ENCODE data around the gene LCK.
"Not testable (repeated sequence)": the region's sequence is repeated elsewhere in the genome, so short reads cannot be mapped to it uniquely, and the experiment has no call there.

Gene LCK

DNA sequence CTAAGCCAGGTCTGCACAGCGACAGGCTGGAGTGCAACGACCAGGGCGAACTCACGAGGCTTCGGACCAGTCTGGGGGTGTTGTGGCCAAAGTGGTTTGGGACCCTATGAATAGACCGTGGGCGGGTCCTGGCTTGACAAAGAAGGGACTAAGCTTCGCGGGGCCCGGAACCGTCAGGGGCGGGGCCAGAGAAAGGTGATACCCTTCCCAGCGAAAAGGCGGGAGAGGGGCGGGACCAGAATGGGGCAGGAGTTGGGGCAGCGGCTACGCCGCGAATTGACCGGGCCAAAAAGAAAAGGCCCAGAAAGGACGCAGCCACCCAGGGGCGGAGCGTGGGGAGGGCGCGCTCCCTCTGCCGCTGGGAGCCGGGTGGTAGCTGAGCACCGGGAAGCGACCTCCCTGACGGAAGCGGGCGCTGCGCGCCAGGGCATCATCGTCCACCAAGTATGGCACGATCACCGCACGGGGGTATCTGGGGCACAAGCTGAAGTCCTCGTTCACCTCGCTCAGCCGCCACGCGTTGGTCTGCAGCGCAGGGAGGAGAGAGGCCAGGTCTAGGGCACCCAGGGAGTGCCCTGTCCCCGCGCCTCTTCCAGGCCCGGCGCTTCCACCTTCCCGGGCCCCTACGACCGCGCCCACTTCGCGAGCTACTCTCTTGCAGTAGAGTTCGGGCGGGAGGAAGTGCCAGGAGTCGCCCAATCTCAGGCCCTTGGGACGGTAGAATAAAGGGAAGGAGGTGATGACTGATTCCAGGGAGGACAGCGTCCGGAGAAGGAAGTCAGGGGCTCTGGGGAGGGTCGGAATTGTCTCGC lies 10.7 kb upstream of the LCK start:
- DNase-seq (ENCODE audit: low spot score), result peak; percentile 66

DNA sequence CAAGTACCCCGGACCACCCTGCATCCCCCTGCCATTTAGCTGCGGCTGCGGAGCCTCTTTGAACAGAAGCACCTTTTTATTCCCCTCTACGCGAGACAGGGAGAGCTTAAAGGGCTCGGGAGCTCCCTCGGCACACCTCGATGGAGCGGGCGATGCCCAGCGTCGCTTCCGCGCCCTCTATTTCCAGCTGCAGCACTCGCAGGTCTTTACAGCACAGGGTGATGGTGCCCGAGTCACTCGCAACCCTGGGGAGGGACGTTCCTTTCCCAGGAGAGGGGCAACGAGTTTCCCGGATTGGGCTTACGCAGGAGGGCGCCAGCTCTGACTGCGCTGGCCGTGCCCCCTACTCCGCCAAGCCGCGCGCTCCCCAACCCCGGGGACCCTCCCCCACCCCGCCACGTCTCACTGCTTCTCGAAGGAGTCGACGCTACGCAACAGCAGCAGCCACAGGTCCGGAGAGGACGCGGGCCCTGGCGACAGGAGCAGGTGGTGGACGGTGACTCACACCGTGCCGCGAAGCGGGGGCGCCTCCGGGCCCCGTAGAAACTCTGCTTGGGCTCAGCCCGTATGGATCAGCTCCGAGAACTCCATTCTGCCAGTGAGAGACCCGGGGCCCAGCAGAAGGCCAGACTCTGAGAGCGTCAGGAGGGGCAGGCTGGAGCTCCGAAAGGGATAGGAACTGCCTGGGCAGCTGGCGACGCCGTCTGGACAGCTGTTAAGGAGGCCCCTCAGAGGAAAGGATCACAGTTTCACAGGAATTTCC lies 9.9 kb upstream of the LCK start:
- DNase-seq (ENCODE audit: low spot score), result peak; percentile 67

DNA sequence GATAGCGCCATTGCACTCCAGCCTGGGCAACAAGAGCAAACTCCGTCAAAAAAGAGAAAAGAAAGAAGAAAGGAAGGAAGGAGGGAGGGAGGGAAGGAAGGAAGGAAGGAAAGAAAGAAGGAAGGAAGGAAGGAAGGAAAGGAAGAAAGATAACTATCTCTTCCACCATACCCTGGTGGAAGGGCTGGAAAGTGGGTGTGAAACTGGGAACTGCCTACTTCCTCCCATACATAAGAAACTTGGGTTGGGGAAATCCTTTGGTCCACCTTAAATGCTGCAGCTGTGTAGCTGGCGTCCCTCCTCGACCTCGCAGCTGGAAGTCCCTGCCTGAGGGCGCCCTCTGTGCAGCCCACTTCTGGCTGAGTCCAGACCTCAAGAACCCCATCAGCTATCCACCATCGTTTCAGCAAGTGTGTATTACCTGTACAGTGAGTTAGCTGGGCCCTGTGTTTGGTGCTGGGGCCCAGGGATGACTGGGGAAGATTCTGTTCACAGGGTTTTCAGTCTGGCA lies 8.7 kb upstream of the LCK start:
- DNase-seq (ENCODE audit: low spot score), result no peak

DNA sequence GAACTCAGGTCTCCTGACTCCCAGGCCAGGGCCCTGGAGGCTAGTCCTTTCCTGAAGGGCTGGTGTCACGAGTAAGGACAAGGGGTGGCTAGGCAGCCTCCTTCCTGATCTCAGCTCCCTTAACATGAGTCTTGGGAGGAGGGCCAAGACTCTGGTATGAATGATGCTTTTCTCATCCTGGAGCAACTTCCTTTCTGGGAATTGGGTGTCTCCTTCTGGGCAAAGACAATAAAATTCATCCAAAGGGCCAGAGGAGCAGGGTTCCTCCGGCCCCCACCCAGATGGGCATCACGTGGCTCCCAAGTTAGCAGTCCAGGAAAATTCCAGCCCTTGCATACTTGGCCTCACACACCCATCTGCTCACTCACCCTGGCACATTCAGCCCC lies 4.2 kb upstream of the LCK start, which contains the start of gene FAM167B:
FAM167B (plus strand) TSS at position 335 of the 386 bp plus-strand sequence. CDS start 200 bp downstream, outside the sequence.
- peak; percentile 91 for DNase-seq (ENCODE audit: low spot score)

DNA sequence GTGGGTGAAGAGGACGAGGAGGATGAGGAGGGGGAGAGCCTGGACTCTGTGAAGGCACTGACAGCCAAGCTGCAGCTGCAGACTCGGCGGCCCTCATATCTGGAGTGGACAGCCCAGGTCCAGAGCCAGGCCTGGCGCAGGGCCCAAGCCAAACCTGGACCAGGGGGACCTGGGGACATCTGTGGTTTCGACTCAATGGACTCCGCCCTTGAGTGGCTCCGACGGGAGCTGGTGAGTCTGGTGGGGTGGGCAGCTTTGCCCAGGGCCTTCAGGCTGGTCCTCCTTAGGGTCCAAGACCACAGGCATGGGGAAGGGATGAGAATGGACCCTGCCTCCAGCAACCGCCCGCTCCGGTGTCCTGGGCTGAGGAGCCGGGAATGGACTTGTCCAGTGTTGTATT lies 3.6 kb upstream of the LCK start:
- DNase-seq (ENCODE audit: low spot score), result peak; percentile 10

DNA sequence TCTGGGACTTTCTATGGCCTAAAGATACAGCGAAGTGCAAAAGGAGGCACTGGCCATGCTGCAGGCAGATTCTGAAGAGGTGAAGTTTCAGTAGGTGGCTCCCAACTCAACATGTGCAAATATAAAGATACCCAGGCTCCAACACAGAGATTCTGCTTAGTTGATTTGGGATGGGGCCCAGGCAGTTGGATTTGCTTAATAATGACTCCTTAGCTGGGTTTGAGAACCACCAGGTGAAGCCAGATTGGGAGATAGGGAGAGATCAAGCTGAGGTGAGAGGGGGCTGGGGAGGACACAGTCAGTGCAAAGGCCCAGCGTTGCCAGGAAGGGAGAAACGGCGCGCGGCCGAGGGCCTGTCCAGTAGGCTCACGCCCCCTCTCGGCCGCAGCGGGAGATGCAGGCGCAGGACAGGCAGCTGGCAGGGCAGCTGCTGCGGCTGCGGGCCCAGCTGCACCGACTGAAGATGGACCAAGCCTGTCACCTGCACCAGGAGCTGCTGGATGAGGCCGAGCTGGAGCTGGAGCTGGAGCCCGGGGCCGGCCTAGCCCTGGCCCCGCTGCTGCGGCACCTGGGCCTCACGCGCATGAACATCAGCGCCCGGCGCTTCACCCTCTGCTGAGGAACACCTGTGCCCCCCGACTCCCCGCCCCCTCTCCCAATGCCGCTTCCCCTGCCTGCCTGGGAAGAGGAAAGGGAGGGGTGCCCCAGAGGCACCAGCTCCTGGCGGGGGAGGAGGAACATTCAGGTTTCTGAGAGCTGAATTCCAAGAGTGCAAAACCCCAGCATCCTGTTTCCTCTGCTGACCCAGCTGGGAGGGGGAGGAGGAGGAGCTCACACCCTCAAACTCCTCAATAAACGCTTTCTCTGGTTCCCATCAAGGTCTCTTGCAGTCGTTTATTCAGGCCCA lies 2.8 kb upstream of the LCK start:
- peak; percentile 90 for DNase-seq (ENCODE audit: low spot score)

DNA sequence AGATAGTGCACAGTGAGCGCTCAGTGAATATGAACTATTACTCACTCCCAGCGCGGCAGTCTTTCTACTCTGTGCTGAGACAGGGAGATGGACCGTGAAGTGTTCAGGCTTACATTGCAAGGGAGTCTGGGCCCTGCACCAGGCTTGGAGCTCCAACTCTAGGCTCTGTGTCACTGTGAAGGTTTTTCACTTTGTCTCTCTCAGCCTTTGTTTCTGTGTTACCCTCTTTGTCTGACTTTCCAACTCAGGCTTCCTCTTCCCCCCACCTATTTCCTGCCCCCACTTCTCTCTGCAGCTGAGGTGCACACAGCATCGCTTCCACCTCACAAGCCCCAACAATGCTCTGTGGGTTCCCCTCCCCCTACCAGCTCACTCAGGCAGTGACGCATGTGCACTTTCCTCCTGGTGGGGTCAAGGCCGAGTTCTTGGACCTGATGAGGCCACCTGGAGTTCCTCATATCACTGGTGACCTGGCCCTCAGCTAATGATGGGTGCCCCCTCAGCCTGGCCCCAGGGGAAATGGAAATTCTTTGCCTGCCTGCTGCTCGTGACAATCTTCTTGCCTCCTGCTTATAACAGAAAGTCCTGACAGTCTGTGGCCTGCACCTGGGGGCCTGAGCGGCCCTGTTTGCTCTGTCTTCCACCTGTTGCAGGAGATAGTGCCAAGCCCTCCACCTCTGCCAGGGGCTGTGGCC lies 1.1 kb upstream of the LCK start:
- no peak for DNase-seq (ENCODE audit: low spot score)

DNA sequence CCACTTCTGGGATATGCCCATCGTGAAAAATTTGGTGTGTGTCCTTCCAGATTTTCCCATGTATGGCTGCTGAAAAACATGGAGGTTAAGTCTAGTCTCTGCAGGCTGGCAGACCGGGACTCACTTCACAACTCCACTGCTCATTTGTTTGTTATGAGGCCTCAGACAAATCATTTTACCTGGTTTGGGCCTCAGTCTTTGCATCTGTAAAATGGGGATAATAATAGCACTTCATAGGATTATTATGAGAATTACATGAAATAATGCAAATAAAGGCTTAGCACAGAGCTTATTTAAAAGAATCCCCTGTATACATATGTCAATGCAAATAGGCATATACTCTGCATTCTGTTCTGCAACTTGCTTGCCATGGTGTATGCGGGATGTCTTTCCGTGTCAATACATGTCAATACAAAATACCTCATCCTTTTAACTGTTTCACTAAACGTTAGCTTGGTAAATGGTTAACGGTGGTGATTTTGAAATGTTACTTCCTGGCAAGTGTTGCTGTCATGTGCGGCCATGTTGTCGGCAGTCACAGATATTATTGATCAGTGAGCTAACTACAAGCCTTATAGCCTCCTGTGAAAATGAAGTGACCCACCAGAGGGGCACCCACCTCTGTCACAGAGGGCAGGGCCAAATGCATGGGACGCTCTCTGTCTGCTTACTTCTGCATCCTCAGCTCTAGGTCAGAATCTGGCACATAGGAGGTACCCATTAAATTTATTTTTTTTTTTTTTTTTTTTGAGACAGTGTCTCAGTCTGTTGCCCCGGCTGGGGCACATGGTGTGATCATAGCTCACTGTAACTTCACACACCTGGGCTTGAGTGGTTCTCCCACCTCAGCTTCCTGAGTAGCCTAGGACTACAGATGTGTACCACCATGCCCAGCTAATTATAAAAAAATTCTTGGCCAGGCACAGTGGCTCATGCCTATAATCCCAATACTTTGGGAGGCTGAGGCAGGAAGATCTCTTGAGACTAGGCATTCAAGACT lies 4.3 kb downstream of the LCK start:
- no peak for DNase-seq (ENCODE audit: low spot score)

DNA sequence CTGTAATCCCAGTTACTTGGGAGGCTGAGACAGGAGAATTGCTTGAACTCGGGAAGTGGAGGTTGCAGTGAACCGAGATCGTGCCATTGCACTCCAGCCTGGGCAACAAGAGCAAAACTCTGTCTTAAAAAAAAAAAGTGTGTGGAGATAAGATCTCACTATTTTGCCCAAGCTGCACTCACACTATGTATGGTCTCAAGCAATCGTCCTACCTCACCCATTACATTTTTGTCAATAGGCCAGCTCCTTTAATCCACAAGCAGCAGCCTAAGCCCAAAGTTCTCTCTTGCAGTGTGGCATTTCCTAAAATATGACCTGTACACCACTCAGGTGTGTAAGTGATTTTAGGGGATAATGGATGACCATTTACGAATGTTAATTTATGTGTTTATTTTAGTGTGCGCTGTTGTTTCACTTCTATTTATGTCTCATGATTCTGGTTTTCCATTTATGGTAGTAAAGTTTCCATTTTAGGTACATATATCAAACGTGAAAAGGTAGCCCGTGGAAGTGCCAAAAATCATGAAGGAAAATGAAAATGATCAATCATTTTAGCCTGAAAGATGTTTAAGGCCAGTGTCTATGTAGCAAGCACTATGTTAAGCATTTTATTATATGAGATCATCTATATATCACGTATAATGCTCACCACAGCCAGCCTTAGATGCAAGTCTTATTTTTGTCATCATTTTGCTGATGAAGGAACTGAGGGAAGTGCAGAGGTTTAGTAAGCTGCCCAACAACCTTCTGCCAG lies 5.6 kb downstream of the LCK start:
- DNase-seq (ENCODE audit: low spot score), result no peak

DNA sequence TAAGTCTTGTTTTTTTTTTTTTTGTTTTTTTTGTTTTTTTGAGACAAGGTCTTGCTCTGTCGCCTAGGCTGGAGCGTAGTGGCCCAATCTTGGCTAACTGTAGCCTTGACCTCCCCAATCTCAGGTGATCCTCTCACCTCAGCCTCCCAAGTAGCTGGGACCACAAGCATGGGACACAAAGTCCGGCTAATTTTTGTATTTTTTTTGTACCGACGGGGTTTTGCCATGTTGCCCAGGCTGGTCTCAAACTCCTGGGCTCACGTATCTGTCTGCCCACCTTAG lies 6.1 kb downstream of the LCK start:
- no peak for DNase-seq (ENCODE audit: low spot score)

DNA sequence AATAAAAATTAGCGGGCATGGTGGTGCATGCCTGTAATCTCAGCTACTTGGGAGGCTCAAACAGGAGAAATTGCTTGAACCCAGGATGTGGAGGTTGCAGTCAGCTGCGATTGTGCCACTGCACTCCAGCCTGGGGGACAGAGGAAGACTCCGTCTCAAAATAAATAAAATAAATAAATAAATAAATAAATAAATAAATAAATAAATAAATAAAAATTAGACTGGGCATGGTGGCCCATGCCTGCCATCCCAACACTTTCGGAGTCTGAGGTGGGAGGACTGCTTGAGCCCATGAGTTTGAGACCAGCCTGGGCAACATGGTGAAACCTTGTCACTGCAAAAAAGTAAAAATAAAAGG lies 12.2 kb downstream of the LCK start:
- DNase-seq (ENCODE audit: low spot score), result not testable (repeated sequence)

DNA sequence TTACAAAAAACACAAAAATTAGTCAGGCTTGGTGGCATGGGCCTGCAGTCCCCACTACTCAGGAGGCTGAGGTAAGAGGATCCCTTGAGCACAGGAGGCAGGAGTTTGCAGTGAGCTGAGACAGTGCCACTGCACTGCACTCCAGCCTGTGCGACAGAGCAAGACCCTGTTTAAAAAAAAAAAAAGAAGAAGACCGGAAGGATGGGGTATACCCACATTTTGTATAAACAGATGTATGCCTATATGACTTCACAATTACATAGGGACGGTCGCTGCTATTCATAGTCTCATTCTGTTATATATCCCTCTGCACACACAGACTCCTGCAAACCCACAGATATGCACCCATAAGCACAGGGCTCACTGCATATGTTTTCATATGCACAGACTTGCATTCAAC lies 12.7 kb downstream of the LCK start:
- DNase-seq (ENCODE audit: low spot score), result no peak

DNA sequence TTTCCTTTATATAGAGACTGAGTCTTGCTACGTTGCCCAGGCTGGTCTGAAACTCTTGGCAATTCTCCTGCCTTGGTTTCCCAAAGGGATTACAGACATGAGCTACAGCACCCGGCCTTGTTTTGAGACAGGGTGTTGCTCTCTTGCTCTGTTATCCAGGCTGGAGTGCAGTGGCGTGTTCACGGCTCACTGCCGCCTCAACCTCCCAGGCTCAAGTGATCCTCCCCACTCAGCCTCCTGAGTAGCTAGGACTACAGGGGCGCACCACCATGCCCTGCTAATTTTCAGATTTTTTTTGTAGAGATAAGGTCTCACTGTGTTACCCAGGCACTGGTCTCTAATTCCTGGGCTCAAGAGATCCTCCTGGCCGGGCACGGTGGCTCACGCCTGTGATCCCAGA lies 14.8 kb downstream of the LCK start:
- DNase-seq (ENCODE audit: low spot score), result no peak

DNA sequence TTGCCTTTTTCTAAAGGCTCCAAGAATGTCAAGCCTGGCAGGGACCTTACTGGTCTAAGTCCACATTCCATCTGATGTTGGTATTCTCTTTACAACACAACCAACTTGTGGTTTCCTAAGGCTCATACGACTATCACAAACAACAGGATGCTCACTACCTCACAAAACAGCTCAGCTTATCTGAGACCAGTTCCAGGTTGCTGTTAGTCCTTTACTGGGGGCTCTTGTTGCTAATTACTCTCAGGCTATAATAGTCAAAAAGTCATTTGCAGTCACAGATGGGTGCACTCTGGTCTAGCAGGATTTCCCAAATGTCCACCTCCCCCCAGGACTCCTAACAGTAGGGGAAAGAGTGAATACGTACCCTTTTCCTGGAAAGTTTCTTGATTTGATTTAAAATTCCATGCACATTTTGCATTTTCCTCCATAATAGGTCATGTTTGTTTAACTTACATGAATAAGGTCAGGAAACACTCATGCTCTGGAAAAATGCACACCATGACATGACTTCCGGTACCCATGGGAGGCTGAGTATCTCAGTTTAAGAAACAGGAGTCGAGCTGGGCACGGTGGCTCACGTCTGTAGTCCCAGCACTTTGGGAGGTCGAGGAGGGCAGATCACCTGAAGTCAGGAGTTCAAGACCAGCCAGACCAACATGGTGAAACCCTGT lies 16.0 kb downstream of the LCK start:
- DNase-seq (ENCODE audit: low spot score), result no peak

DNA sequence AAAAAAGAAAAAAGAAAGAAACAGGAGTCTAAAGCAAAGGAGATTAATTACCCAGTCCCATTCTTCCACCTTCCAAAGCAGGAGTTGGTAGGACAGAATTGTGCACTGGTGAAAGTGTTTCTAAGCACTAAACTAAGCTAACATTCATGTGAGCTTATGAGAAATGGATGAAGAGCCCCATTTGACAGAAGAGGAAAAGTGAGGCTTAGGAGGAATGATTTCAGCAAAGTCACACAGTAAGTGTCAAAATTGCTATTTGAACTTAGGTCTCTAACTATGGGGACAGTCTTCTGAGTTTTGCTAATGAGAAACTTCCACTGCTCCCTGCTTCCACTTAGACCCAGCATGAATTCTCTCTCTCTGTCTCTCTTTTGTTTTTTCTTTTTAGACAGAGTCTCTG lies 18.7 kb downstream of the LCK start:
- DNase-seq (ENCODE audit: low spot score), result no peak

DNA sequence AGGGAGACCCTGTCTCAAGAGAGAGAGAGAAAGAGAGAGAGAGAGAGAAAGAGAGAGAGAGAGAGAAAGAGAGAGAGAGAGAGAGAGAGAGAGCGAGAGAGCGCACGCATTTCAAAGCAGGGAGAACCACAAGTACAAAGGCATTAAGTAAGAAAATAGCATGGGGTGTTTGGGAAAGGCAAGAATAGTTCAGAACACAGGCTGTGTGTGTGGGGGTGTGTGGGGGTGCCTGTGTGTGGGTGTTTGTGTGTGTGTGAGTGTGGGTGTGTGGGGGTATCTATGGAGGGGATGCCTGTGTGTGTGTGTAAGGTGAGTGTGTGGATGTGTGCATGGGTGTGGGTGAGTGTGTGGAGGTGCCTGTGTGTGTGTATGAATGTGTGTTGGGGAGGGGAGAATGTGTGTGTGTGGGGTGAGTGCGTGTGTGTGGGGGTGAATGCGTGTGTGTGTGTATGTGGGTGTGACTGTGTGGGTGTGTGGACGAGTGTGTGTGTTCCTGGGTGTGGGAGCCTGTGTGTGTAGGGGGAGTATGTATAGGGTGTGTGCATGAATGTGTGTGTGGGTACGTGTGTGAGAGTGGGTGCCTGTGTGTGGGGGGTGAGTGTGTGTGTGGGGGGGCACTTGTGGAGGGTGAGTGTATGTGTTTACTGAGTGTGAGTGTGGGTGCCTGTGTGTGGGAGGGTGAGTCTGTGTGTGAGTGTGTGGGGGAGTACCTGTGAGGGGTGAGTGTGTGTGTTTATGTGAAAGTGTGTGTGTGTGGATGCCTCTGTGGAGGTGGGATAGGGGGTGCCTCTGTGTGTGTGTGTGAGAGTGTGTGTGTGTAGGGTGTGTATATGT lies 21.7 kb downstream of the LCK start:
- DNase-seq (ENCODE audit: low spot score), result no peak

DNA sequence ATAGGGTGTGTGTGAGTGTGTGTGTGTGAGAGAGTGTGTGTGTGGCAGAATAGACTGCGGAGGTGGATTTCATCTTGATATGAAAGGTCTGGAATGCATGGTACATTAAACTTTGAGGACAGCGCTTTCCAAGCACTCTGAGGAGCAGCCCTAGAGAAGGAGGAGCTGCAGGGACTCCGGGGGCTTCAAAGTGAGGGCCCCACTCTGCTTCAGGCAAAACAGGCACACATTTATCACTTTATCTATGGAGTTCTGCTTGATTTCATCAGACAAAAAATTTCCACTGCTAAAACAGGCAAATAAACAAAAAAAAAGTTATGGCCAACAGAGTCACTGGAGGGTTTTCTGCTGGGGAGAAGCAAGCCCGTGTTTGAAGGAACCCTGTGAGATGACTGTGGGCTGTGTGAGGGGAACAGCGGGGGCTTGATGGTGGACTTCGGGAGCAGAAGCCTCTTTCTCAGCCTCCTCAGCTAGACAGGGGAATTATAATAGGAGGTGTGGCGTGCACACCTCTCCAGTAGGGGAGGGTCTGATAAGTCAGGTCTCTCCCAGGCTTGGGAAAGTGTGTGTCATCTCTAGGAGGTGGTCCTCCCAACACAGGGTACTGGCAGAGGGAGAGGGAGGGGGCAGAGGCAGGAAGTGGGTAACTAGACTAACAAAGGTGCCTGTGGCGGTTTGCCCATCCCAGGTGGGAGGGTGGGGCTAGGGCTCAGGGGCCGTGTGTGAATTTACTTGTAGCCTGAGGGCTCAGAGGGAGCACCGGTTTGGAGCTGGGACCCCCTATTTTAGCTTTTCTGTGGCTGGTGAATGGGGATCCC lies 22.5 kb downstream of the LCK start:
- DNase-seq (ENCODE audit: low spot score), result no peak

Data from AG20443 (cell line).